HG02981 (cell line): Measurements from ENCODE around the gene SRMS.
"Not testable (repeated sequence)": the region's sequence is repeated elsewhere in the genome, so short reads cannot be mapped to it uniquely, and the experiment has no call there.

Experiments used
- ATAC-seq: cut with Tn5 transposase; IDR thresholded peaks from one replicate; pipeline ENCODE4 v1.9.1; 2021; ENCODE audit warnings: mild to moderate bottlenecking, moderate library complexity; ENCODE audit not compliant: unreplicated experiment

The SRMS gene

GRCh38 chr20:63566395-63567135, 19.0 kb upstream of the SRMS start:
- no peak for ATAC-seq

- ATAC-seq, result no peak
These were observed 18.3 kb upstream of the SRMS start for GRCh38 chr20:63565699-63566335.

GRCh38 chr20:63565021-63565698, 17.6 kb upstream of the SRMS start:
- ATAC-seq, result no peak

GRCh38 chr20:63564036-63564810, 16.7 kb upstream of the SRMS start:
- ATAC-seq, result no peak

GRCh38 chr20:63563225-63563935, 15.8 kb upstream of the SRMS start:
- ATAC-seq, result no peak

- ATAC-seq, result no peak
These were observed 15.1 kb upstream of the SRMS start for GRCh38 chr20:63562461-63563224.

- ATAC-seq, result no peak
These were observed 14.3 kb upstream of the SRMS start for GRCh38 chr20:63561624-63562396.

- no peak for ATAC-seq
These were observed 13.5 kb upstream of the SRMS start for GRCh38 chr20:63560856-63561609.

- ATAC-seq, result no peak
These were observed 12.8 kb upstream of the SRMS start for GRCh38 chr20:63560333-63560805.

- ATAC-seq, result not testable (repeated sequence)
These were observed 12.2 kb upstream of the SRMS start for GRCh38 chr20:63559485-63560332.

GRCh38 chr20:63558804-63559484, 11.4 kb upstream of the SRMS start:
- ATAC-seq, result no peak

- ATAC-seq, result no peak
These were observed 9.9 kb upstream of the SRMS start for GRCh38 chr20:63557481-63557891.

GRCh38 chr20:63556873-63557478, 9.4 kb upstream of the SRMS start:
- ATAC-seq, result no peak

- ATAC-seq, result no peak
These were observed 8.3 kb upstream of the SRMS start for GRCh38 chr20:63555661-63556381.

GRCh38 chr20:63554361-63555278, 7.1 kb upstream of the SRMS start:
- no peak for ATAC-seq
